Activated T-cell treated with anti-CD3 and anti-CD28 coated beads, Interleukin-2, amount 50 U/mL, for 1 hour (primary cell): ENCODE measurements around the gene ABHD18.
"Not testable (repeated sequence)": the region's sequence is repeated elsewhere in the genome, so short reads cannot be mapped to it uniquely, and the experiment has no call there.

Experiments
- DNase-seq: peaks from one replicate; pipeline ENCODE4 v3.0.0-alpha.2; 2020

ABHD18 gene

DNA sequence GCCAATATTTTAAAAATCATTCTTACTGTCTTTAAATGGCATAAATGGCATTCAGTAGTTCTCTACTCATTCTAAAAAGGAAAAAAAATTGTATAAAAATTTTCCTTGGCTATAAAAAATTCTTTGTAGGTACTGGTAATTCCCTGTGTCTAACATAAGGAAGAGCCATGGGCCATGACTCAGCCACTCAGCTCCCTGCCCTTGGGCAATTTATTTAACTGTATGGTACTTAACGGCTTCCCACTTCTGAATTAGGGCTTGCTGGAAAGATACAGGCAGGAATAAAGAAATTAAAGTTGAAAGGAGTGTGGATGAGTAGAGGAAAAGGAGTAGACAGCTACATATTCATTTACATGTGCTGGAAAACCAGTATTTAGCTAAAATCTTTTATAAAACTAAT, 30.6 kb downstream of the ABHD18 start:
- DNase-seq, result no peak

DNA sequence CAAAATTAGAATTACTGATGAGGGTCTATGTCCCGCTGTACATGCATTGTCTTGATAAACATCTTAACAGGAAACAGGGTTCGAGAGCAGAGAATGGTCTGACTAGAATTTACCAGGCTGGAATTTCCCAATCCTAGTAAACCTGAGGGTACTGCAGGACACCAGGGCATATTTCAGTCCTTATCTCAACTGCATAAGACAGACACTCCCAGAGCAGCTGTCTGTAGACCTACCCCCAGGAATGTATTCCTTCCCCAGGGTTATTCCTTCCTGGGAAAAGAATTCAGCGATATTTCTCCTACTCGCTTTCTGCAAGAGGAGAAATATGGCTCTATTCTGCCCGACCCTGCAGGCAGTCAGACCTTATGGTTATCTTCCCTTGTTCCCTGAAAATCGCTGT, 31.3 kb downstream of the ABHD18 start:
- not testable (repeated sequence) for DNase-seq

DNA sequence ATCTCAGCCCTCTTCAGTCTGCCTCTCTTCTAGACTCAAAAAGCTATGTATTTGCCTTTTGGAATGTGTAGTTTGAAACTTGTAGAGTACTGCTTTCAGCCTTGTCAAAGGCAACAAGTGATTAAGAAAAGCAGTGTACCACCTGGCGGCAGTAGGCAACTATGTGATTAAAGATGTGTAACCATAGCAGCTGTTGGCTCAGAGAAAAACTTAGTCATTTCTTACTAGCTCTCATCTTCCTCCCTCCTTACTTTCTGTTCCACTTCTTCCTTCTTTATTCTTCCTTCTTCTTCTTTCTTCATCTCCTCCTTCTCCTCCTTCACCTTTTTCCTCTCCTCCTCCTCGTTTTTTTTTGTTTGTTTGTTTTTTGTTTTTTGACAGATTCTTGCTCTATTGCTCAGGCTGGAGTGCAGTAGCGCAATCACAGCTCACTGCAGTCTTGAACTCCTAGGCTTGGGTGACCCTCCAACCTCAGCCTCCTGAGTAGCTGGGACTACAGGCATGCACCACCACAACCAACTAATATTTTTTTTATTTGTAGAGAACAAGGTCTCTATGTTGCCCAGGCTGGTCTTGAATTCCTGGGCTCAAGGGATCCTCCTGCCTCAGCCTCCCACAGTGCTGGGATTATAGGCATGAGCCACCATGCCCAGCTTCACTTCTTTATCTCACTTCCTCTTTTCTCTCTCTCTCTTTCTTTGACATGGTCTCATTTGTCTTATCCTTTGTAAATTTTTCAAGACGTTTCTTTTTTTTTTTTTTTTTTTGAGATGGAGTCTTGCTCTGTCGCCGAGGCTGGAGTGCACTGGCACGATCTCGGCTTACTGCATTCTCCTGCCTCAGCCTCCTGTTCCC, 32.6 kb downstream of the ABHD18 start:
- DNase-seq, result no peak

DNA sequence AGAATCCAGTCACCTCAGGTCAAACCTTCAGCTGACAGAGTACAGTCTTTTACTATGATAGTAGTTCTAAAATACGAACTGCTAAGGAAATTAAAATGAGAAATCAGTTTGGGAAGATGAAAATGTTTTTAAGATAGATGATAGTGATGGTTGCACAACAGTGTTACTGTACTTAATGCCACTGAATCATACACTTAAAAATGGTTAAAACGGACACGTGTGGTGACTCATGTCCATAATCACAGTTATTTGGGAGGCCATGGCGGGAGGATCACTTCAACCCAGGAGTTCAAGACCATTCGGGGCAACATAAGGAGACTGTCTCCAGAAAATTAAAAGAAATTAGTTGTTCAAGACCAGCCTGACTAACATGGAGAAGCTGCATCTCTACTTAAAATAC, 41.4 kb downstream of the ABHD18 start:
- DNase-seq, result no peak

DNA sequence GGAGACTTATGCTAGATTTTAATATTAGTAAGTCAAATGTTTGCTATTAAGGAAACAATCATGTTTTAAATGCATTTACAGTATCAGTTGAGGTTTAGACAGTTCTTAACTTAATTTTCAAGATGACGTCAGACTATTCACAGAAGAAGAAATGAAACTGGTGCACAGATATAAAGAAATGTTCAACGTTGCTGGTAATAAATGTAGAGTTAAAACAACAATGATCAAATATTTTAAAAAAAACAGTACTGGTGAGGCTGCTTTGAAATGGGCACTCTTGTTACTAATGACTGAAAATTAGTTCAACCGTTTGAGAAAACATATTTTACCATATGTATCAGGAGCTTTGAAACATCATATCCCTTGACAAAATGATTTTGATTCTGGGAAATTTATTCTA, 44.2 kb downstream of the ABHD18 start:
- DNase-seq, result no peak

DNA sequence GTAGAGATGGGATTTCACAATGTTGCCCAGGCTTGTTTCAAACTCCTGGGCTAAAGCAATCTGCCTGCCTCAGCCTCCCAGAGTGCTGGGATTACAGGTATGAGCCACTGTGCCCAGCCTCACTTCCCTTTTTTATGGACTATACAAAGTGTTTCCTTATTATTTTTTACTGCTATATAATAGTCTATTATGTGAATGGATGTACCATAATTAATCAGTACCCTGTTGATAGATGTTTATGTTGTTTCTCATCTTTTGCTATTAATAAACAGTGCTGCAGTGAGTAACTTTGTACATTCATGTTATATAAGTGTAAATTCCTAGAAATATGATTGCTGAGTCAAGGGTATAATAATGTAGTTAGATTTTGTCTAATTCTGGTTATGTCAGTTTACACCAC, 60.1 kb downstream of the ABHD18 start:
- no peak for DNase-seq

DNA sequence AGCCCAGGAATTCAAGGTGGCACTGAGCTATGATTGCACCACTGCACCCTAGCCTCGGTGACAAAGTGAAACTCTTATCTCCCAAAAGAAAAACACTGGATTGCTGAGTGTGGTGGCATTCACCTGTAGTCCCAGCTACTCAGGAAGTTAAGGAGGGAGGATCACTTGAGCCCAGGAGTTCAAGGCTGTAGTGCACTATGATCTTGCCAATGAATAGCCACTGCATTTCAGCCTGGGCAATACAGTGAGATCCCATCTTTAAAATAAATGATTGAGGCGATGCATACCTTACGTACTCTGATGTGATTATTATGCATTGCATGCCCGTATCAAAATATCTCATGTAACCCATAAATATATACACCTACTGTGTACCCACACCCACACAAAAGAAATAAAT, 64.7 kb downstream of the ABHD18 start:
- DNase-seq, result no peak

DNA sequence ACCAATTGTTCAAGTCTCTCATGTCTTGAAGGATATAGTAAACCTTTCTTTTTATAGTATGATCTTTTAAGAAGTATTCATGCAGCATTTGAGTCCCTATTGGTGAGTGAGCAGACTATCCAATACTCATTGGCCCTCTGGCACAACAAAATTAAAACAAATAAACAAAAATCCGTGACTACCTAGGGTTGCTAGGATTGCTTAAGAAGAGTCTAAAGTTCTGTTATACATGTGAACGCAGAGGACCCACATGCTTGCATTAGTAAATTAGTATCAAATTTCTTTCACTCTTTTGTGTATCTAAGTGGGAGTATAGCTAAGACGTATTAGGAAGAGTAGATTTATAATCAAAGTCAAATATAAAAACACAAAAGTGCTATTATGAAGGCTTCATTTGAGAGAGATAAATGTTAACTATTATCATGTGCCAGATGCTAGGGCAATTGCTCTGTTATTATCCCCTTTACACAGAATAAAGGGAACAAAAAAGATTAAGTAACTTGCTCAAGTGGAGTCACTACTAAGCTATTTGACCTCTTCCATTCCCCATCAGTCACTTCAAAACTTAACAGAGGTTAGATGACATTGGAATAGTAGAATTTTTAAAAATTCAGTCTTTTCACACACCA, 66.7 kb downstream of the ABHD18 start:
- DNase-seq, result no peak

DNA sequence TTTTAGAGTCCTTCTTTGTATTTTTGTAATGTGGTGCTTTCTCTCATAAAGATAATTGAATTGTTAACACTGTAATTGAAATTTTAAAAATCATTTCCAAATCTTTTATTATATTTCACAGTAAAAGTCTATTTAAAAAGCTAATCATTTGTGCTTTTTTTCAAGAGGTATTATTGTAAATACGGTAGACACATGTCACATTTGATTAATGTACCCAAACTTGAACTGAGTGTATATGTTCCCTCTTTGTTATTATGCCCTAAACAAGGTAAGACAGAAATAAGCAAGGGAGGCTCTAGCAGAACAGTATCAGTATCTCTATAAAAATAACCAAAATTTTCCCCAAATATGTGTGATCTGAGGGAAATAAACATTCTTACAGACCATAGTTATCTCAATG, 74.4 kb downstream of the ABHD18 start:
- no peak for DNase-seq

DNA sequence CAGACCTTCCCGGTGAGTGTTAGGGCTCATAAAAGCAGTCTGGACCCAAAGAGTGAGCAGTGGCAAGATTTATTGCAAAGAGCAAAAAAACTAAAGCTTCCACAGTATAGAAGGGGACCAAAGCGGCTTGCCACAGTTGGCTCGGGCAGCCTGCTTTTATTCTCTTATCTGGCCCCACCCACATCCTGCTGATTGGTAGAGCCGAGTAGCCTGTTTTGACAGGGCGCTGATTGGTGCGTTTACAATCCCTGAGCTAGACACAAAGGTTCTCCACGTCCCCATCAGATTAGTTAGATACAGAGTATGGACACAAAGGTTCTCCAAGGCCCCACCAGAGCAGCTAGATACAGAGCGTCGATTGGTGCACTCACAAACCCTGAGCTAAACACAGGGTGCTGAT, 81.8 kb downstream of the ABHD18 start:
- not testable (repeated sequence) for DNase-seq

DNA sequence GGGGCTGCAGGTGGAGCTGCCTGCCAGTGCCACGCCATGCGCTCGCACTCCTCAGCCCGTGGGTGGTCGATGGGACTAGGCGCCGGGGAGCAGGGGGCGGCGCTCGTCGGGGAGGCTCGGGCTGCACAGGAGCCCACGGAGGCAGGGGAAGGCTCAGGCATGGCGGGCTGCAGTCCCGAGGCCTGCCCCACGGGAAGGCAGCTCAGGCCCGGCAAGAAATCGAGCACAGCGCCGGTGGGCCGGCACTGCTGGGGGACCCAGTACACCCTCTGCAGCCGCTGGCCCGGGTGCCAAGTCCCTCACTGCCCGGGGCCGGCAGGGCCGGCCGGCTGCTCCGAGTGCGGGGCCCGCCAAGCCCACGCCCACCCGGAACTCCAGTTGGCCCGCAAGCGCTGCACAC, 82.3 kb downstream of the ABHD18 start:
- not testable (repeated sequence) for DNase-seq

DNA sequence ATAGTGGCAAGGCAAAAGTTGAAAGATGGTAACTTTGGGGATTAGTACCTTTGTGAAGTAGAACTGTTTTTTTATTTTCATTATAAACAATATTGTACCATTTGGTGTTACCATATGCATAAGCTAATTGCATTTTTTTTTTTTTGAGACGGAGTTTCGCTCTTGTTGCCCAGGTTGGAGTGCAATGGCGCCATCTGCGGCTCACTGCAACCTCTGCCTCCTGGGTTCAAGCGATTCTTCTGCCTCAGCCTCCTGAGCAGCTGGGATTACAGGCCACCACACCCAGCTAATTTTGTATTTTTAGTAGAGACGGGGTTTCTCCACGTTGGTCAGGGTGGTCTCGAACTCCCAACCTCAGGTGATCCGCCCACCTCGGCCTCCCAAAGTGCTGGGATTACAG, 86.0 kb downstream of the ABHD18 start:
- DNase-seq, result not testable (repeated sequence)

DNA sequence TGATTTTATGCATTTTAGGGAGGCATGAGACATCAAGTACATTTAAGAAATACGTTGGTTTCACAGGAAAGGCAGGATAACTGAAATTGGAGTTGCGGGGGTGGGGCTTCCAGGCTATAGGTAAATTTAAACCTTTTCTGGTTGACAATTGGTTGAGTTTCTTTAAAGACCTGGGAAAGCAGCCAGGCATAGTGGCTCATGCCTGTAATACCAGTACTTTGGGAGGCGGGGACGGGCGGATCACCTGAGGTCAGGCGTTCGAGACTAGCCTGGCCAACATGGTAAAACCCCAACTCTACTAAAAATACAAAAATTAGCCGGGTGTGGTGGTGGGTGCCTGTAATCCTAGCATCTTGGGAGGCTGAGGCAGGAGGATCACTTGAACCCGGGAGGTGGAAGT, 89.7 kb downstream of the ABHD18 start:
- DNase-seq, result not testable (repeated sequence)

DNA sequence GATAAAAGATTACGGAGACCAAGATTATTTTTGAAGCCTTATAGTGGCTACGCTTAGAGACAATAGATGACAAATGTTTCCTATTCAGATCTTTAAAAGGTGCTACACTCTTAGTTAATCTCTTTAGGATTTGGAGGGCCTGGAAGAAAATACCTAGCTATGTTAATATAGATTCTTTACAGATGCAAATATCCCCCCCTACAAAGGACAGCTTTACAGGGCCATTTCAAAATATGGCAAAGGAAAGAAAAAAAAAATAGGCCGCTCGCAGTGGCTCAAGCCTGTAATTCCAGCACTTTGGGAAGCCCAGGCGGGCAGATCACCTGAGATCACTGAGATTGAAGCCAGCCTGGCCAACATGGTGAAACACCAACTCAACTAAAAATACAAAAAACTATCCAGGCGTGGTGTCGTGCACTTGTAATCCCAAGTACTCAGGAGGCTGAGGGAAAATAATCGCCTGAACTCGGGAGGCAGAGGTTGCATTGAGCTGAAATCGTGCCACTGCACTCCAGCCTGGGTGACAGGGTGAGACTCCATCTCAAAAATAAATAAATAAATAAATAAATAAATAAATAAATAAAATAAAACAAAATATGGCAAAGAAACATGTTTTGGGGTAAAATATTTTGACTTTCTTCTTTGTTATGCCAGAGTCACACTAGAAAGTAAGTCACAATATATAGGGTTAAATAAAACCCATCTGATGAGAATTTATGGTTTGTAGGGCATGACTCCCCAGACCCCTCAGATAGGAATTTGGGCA, 90.4 kb downstream of the ABHD18 start:
- not testable (repeated sequence) for DNase-seq

DNA sequence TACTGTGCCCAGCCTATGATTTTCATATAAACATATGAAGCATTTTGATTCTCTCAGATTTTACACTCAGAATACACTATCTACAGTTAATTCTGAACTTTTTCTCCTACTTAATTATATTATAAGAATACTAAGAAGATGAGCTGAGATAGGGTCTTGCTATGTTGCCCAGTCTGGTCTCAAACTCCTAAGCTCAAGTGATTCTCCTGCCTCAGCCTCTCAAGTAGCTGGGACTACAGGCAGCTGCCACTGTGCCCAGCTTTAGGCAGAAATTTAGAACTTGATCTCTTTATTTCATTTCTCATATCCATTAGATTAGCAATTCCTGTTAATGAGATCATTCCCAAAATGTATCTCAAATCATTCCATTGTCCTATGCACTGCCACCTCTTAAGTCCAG, 91.2 kb downstream of the ABHD18 start:
- no peak for DNase-seq

DNA sequence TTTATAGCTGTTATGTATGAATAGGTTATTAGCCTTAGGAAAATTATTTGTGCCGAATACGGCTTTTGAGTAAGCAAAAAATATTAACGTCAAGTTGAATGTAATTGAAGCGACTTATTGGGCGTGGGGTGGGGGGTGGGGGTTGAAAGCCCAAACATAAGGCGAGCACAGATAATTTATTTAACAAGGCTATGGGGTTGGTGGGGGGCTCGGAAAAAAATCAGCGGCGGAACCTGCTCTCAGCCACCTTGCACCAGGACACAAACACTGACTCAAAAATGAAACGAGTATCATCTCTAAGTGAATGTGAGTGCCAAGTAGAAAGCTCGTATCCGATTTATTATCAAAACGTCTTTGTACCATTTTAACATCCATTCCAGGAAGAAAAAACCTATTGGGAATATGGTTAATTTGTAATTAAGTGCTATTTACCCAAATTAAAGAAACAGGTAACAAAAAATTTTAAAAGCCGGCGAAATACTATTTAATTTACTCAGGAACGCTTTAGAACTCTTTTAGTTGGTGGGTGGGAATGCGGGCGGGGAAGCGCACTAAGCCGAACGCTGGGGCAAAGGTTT, 95.0 kb downstream of the ABHD18 start:
- no peak for DNase-seq

DNA sequence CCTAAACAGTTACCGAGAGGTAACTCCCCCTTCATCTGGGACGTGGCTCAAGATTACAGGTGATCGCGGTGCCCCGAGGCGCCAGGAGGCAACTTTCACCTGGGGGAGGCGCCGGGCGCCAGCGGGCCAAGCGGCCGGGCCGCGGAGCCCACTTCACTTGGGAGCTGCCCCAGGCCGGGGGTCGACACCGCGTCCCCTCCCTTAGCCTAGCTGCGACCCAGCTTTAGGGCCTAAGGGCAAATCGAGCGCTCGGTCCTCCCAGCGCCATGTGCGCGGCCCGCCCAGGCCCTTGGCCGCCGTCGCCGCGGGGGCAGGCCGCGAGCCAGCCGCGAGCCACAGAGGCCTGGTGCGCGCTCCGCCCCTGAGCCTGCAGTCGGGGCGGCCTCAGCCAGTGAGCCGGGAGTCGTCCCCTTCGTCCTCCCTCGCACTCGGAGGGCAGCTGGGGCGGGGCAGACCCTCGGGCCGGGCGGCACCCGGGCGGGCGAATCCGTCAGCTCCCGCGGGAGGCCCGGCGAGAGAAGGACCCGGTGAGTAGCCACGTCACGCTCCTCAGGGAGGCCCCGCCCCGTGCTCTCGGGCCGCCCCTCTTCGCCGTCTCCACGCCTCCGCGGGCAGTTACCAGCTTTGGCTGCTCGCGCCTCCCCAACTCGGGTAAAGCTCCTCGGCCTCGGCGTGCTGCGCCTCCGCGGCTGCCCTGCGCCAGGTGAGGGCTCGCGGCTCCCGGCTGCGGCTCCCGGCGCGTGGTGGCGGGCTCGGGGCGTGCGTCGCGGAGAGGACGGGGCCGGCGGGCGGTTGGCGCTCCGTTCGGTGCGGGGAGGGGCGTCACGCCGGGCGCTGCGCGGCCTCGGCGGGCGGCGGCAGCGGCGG, 95.7 kb downstream of the ABHD18 start, which contains the start of gene LARP1B:
Gene LARP1B, plus strand, starts transcription at position 614 of the 867 bp plus-strand sequence. CDS start 13,640 bp downstream, outside the sequence.
- peak; percentile 96 for DNase-seq

DNA sequence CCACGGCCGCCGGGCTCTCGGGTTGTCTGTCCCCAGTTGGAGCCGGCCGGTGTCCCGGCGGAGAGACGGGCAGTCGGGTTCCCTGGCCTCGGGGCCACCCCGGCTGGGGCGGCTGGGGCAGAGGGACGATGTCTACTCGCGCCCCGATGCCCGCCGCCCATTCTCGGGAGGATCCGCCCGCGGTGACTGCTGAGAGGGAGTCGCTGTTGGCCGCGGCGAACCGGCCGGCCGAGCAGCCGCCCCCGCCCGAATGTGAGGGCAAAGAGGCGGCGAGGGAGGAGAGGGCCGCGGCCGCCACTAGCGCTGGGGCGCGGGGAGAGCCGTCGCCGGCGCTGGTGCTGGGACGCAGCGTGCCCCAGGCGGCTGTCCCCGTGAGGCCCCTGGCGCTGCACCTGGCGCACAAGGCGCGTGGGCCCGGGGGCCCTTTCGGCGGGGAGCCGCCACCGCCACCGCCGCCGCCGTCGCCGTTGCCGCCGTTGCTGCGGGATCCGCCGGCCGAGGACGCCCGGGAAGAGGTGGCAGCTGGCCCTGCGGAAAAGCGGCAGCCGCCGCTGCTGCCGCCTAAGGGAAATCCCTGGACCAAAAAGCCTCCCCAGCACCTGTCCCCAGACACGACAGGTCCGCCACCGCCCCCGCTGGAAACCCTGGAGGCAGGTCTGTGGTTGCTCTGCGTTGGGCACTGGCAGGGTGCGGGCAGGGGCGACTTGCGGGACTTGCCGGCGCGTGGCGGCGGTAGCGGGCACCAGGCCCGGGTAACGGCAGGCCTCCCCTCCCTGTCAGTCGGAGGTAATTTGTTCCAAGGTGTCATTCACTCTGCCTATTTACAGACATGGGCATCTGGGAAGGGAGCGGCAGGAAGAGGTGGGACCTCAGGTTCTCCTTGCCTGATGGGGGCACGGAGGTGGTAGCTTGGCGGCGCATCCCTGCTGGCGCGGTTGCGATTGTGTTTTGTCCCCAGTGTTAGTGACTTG, 96.6 kb downstream of the ABHD18 start:
- peak; percentile 69 for DNase-seq

DNA sequence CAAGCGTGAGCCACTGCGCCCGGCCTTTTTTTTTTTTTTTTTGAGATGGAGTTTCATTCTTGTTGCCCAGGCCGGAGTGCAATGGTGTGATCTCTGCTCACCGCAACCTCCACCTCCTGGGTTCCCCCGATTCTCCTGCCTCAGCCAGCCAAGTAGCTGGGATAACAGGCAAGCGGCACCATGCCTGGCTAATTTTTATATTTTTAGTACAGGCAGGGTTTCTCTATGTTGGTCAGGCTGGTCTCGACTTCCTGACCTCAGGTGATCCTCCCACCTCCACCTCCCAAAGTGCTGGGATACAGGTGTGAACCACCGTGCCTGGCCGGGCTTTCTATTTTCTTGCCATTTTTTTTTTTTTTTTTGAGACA, 101.2 kb downstream of the ABHD18 start:
- DNase-seq, result not testable (repeated sequence)

DNA sequence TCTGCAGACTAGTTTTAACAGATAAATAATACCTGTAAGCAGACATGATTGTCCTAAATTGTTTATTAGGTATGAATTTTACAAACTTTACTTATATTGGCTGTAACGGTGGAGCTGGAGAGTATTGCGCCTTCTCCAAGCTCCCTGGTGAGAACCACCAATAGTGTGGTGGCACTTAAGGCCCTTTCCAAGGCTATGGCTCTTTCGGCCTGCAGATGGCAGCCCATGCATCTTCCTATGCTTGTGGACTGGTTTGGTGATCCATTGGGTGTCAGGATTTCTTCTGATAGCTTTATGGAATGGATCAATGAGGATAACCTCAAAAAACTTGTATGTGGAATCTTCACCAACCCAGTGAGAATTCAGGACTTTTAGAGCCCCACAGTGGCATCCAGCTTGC, 103.7 kb downstream of the ABHD18 start:
- no peak for DNase-seq

DNA sequence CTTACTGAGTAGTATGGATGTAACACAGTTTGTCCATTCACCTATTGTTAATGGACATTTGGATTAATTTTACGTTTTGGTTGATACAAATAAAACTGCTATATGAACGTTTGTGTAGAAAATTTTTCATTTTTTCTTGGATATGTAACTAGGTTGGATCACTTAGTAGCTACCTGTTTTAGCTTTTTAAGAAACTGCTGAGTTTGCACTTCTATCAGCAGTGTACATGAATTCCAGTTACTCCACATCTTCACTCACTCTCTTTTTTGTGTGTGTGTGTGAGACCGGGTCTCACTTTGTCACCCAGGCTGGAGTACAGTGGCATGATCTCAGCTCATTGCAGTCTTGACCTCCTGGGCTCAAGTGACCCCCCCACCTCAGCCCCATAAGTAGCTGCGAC, 111.3 kb downstream of the ABHD18 start:
- DNase-seq, result no peak
